Panc1 (cell line): ENCODE results near the gene BCL2L11.

Experiments used
- TF ChIP-seq, protein P1 (sequence below): fragments of 450-650 bp; IDR thresholded peaks from 2 replicates; pipeline ENCODE4 v1.5.1; 2017; ENCODE audit warnings: mild to moderate bottlenecking
- TF ChIP-seq, protein P2 (sequence below), 2 experiments: IDR thresholded peaks; 2 replicates each; pipeline ENCODE4 v1.6.1; 2011 to 2012; ENCODE audit warnings: low read depth in 2 of 2, control low read depth in 1 of 2, low read length in 1 of 2, mild to moderate bottlenecking in 1 of 2, moderate library complexity in 1 of 2; ENCODE audit not compliant: insufficient read depth in 1 of 2

- TF ChIP-seq, protein P1, sequence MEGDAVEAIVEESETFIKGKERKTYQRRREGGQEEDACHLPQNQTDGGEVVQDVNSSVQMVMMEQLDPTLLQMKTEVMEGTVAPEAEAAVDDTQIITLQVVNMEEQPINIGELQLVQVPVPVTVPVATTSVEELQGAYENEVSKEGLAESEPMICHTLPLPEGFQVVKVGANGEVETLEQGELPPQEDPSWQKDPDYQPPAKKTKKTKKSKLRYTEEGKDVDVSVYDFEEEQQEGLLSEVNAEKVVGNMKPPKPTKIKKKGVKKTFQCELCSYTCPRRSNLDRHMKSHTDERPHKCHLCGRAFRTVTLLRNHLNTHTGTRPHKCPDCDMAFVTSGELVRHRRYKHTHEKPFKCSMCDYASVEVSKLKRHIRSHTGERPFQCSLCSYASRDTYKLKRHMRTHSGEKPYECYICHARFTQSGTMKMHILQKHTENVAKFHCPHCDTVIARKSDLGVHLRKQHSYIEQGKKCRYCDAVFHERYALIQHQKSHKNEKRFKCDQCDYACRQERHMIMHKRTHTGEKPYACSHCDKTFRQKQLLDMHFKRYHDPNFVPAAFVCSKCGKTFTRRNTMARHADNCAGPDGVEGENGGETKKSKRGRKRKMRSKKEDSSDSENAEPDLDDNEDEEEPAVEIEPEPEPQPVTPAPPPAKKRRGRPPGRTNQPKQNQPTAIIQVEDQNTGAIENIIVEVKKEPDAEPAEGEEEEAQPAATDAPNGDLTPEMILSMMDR = no peak
- TF ChIP-seq, protein P2, sequence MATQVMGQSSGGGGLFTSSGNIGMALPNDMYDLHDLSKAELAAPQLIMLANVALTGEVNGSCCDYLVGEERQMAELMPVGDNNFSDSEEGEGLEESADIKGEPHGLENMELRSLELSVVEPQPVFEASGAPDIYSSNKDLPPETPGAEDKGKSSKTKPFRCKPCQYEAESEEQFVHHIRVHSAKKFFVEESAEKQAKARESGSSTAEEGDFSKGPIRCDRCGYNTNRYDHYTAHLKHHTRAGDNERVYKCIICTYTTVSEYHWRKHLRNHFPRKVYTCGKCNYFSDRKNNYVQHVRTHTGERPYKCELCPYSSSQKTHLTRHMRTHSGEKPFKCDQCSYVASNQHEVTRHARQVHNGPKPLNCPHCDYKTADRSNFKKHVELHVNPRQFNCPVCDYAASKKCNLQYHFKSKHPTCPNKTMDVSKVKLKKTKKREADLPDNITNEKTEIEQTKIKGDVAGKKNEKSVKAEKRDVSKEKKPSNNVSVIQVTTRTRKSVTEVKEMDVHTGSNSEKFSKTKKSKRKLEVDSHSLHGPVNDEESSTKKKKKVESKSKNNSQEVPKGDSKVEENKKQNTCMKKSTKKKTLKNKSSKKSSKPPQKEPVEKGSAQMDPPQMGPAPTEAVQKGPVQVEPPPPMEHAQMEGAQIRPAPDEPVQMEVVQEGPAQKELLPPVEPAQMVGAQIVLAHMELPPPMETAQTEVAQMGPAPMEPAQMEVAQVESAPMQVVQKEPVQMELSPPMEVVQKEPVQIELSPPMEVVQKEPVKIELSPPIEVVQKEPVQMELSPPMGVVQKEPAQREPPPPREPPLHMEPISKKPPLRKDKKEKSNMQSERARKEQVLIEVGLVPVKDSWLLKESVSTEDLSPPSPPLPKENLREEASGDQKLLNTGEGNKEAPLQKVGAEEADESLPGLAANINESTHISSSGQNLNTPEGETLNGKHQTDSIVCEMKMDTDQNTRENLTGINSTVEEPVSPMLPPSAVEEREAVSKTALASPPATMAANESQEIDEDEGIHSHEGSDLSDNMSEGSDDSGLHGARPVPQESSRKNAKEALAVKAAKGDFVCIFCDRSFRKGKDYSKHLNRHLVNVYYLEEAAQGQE (IDR thresholded peaks at IDR 0.05; ENCODE audit: insufficient read depth in 1 of 2, low read depth in 2 of 2, low read length in 1 of 2) = no peak
Measured at GRCh38 chr2:111117598-111118480, 2.9 kb upstream of the BCL2L11 start.
